ENCODE measurements around the gene CDC16.

GRCh38 chr13:114227528-114227927 lies 7.2 kb upstream of the CDC16 start:
- no peak for TF ChIP-seq CTCF (conservative IDR thresholded peaks at IDR 0.05; ENCODE audit: low read length)
- TF ChIP-seq EZH2phosphoT487 (IDR thresholded peaks at IDR 0.05; ENCODE audit: borderline replicate concordance) = no peak

Measured in Loucy (cell line).